Spleen (tissue), 11 donors: ENCODE results near the gene COL1A1. TPM values are rescaled to one million over a fixed set of nuclear protein-coding genes. Genes with fewer than 3 reads are reported as not detected.

Experiments
- DNase-seq: peaks from one replicate; pipeline ENCODE4 v3.0.0-alpha.2; 2020
- H3K27ac ChIP-seq, 8 donors: fragments of 200-600 bp; sonication (generic) in 7 of 8; 1 replicate in 4 of 8; 2 replicates in 4 of 8; pipeline versions ENCODE4 v1.5.0 to v1.8.0; 2016 to 2021; ENCODE audit warnings: inconsistent platforms in 4 of 8, mild to moderate bottlenecking in 4 of 8, moderate library complexity in 1 of 8
- H3K27me3 ChIP-seq, 7 donors: fragments of 200-600 bp; sonication (generic) in 6 of 7; replicated peaks in 1 of 7; 1 replicate in 4 of 7; 2 replicates in 3 of 7; pipeline versions ENCODE4 v1.5.0 to v1.8.0; 2016 to 2021; ENCODE audit warnings: inconsistent platforms in 3 of 7, mild to moderate bottlenecking in 1 of 7
- H3K36me3 ChIP-seq, 6 donors: fragments of 200-600 bp; sonication (generic) in 5 of 6; 1 replicate in 4 of 6; 2 replicates in 2 of 6; pipeline versions ENCODE4 v1.5.0 to v1.8.0; 2016 to 2021; ENCODE audit warnings: inconsistent platforms in 2 of 6
- H3K4me1 ChIP-seq, 6 donors: fragments of 200-600 bp; sonication (generic) in 5 of 6; 1 replicate in 3 of 6; 2 replicates in 3 of 6; pipeline versions ENCODE4 v1.5.0 to v1.8.0; 2016 to 2021; ENCODE audit warnings: inconsistent platforms in 3 of 6
- H3K4me3 ChIP-seq, 8 donors: fragments of 200-600 bp; sonication (generic) in 7 of 8; 1 replicate in 4 of 8; 2 replicates in 4 of 8; pipeline versions ENCODE4 v1.5.0 to v1.8.0; 2016 to 2021; ENCODE audit warnings: inconsistent platforms in 4 of 8, mild to moderate bottlenecking in 4 of 8, moderate library complexity in 2 of 8
- H3K9me3 ChIP-seq, 8 donors: fragments of 200-600 bp; sonication (generic) in 7 of 8; 1 replicate in 4 of 8; 2 replicates in 4 of 8; pipeline versions ENCODE4 v1.5.0 to v1.8.0; 2016 to 2021; ENCODE audit warnings: inconsistent platforms in 4 of 8
- POLR2A ChIP-seq, 3 donors: fragments of 450-650 bp; IDR thresholded peaks; one replicate each; pipeline ENCODE4 v1.5.1; 2017; ENCODE audit warnings: antibody characterized with exemption in 3 of 3, mild to moderate bottlenecking in 1 of 3
- POLR2AphosphoS5 ChIP-seq, 3 donors: sonication (generic); formaldehyde crosslinking; IDR thresholded peaks; one replicate each; pipeline ENCODE4 v1.5.1; 2017; ENCODE audit warnings: antibody characterized with exemption in 3 of 3
- WGBS, 5 donors: extraction: QIAGEN DNeasy Blood & Tissue Kit in 3 of 5; methylation state at CpG; one replicate each; pipeline versions ENCODE4 v1.1.5 to v1.1.7; 2013 to 2018; 5-methylcytosine and 5-hydroxymethylcytosine counted together
- intact Hi-C: fragments of 100-400 bp; cut with DNase I; formaldehyde crosslinking; loops from one replicate; pipeline ENCODE4 v1.15.0; 2023; ENCODE audit warnings: low total_unique reads
- polyA plus RNA-seq, 3 donors: library from polyadenylated mRNA; stranded (reverse); fragments of 200-250 nt; gene quantifications; one replicate each; pipeline ENCODE4 v1.2.1, GENCODE V29; 2013
- total RNA-seq, 7 donors: library from RNA; depleted of rRNA in 3 of 7; stranded (reverse); fragments of >200 nt in 3 of 7; fragmentation: NEBNext Ultra II Directional in 4 of 7; extraction: Animal tissue kit (Norgen Biotek cat#: 25700) in 4 of 7; gene quantifications; one replicate each; pipeline versions ENCODE4 v1.1.0 to v1.2.1, GENCODE V29; 2016 to 2021
- TF ChIP-seq, protein P1 (sequence below), 11 experiments: fragments of 200-600 bp in 7 of 11; fragments of 450-650 bp in 4 of 11; sonication (generic) in 4 of 11; IDR thresholded peaks in 8 of 11; conservative IDR thresholded peaks in 3 of 11; 1 replicate in 7 of 11; 2 replicates in 4 of 11; pipeline versions ENCODE4 v1.4.0 to v1.8.0; 2016 to 2021; ENCODE audit warnings: antibody characterized with exemption in 11 of 11, inconsistent platforms in 4 of 11, mild to moderate bottlenecking in 1 of 11
- donor health status: healthy with polysubstance abuse.
- donor health status: DM: no; HTN: no; CAD: no; lungs with moderate emphysema.
- donor health status: DM: no; HTN: no; CAD: no.
- donor health status: Bipolar disorder and iron deficiency.
- donor health status: healthy.
- donor health status: DM: no; HTN: no; CAD: no.
- donor health status: DM: yes; HTN: yes; CAD: no.

COL1A1 gene
- total and polyA plus RNA-seq, 10 donors, result 7.1 to 458 (median 46.9) TPM

- no peaks in the 10 kb centered on the region for H3K36me3 ChIP-seq
- H3K27me3 ChIP-seq, result peaks cover 0 to 85% (median 4%) of the 10 kb centered on the region in 7 donors
- H3K4me3 ChIP-seq, result no peak overlapping the region
- H3K4me1 ChIP-seq, result peaks cover 0 to 78% (median 15%) of the 10 kb centered on the region in 6 donors
- no peak for TF ChIP-seq POLR2AphosphoS5 (IDR thresholded peaks at IDR 0.05)
- TF ChIP-seq POLR2A (IDR thresholded peaks at IDR 0.05), result no peak
- TF ChIP-seq, protein P1, sequence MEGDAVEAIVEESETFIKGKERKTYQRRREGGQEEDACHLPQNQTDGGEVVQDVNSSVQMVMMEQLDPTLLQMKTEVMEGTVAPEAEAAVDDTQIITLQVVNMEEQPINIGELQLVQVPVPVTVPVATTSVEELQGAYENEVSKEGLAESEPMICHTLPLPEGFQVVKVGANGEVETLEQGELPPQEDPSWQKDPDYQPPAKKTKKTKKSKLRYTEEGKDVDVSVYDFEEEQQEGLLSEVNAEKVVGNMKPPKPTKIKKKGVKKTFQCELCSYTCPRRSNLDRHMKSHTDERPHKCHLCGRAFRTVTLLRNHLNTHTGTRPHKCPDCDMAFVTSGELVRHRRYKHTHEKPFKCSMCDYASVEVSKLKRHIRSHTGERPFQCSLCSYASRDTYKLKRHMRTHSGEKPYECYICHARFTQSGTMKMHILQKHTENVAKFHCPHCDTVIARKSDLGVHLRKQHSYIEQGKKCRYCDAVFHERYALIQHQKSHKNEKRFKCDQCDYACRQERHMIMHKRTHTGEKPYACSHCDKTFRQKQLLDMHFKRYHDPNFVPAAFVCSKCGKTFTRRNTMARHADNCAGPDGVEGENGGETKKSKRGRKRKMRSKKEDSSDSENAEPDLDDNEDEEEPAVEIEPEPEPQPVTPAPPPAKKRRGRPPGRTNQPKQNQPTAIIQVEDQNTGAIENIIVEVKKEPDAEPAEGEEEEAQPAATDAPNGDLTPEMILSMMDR (IDR thresholded peaks at IDR 0.05 in 8 of 11, conservative IDR thresholded peaks at IDR 0.05 in 3 of 11), result no peak
- WGBS, 5 donors, result 81 to 86% (median 82%) methylated on average over 6 of the region's 6 CpGs
- H3K27ac ChIP-seq, result peak overlapping the region in 7 of 8 donors; percentile 29 to 78 (median 49)
- no peak for DNase-seq
- intact Hi-C loops, result no loop called here
- H3K9me3 ChIP-seq, result no peaks in the 10 kb centered on the region
These were observed 7.7 kb upstream of the COL1A1 start for GRCh38 chr17:50209133-50209471.

- Histone ChIP-seq H3K27ac (peak overlapping the region in 7 of 8 donors; percentile 29 to 78 (median 49)), H3K4me1 (peaks cover 0 to 80% (median 15%) of the 10 kb centered on the region in 6 donors), H3K36me3 (no peaks in the 10 kb centered on the region), H3K27me3 (peaks cover 0 to 89% (median 4%) of the 10 kb centered on the region in 7 donors), H3K9me3 (no peaks in the 10 kb centered on the region), H3K4me3 (no peak overlapping the region)
- intact Hi-C loops, result no loop called here
- no peak for TF ChIP-seq POLR2A (IDR thresholded peaks at IDR 0.05)
- TF ChIP-seq, protein P1 (IDR thresholded peaks at IDR 0.05 in 8 of 11, conservative IDR thresholded peaks at IDR 0.05 in 3 of 11), result no peak
- TF ChIP-seq POLR2AphosphoS5 (IDR thresholded peaks at IDR 0.05), result no peak
- no peak for DNase-seq
- WGBS, 5 donors, result 65 to 84% (median 80%) methylated on average over 3 of the region's 3 CpGs
These were observed 7.2 kb upstream of the COL1A1 start for GRCh38 chr17:50208611-50209061.

DNA sequence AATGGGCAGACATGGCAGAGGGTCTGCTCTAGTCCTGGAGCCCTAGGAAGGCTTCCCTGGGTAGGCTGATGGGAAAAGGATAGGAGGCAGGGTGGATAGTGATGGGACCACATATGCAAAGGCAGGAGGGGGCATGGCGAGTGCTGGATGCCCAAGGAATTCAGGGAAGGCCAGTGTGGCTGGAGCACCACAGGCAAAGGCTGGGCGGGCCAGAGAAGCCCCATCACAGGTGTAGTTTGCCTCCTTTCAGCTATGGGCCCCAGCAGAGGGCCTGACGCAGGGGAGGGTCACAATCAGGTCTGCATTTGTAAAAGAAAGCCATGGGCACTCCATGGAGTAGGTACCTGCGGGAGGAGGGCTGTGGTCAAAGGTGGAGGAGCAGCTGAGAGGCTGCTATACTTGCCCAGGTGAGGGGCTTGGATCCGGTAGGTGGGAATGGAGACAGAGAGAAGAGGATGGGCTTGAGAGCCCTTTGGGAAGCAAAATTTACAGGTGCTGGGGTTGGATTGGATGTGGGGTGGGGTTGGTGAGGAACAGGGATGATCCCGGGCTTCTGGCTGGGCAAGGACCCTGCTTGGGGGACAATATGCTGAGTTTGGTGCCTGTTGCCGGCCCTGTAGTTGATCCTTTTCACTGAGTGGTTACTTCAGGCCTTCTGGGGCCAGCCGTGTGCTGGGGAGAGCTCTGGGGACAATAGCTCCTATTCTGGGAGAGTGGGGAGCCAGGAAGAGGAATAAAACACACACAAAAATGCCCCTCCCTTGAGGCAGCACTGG is 6.5 kb upstream of the COL1A1 start:
- H3K27ac ChIP-seq, result peak overlapping the region in 5 of 8 donors; percentile 47 to 78 (median 61)
- WGBS, 5 donors, result 81 to 87% (median 83%) methylated on average over 8 of the region's 8 CpGs
- intact Hi-C loops, result no loop called here
- no peak overlapping the region for H3K4me3 ChIP-seq
- no peak for TF ChIP-seq POLR2AphosphoS5 (IDR thresholded peaks at IDR 0.05)
- no peak for TF ChIP-seq POLR2A (IDR thresholded peaks at IDR 0.05)
- TF ChIP-seq, protein P1 (IDR thresholded peaks at IDR 0.05 in 8 of 11, conservative IDR thresholded peaks at IDR 0.05 in 3 of 11), result no peak
- peaks cover 0 to 96% (median 10%) of the 10 kb centered on the region in 7 donors for H3K27me3 ChIP-seq
- H3K36me3 ChIP-seq, result no peaks in the 10 kb centered on the region
- H3K4me1 ChIP-seq, result peaks cover 0 to 80% (median 11%) of the 10 kb centered on the region in 6 donors
- H3K9me3 ChIP-seq, result no peaks in the 10 kb centered on the region
- DNase-seq, result no peak

DNA sequence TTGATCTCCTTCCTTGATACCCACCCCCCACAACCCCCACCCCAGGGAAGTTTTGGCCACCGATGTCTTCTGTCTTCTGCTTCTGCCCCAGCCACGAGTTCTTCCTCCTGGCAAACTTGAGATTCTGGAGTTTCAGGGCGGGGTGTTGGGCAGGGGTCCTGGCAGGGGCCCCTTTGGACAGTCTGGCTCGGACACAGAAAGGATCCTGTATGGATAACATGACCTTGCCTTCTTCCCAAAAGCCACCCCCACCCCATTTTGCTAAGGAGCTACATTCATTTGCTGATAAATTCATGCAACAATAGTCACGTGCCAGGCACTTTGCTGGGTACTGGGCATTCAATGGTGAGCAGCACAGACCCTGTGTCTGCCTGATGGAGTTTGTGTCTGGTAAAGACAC is 5.9 kb upstream of the COL1A1 start:
- TF ChIP-seq, protein P1 (IDR thresholded peaks at IDR 0.05 in 8 of 11, conservative IDR thresholded peaks at IDR 0.05 in 3 of 11), result no peak
- TF ChIP-seq POLR2AphosphoS5 (IDR thresholded peaks at IDR 0.05) (no peak), POLR2A (IDR thresholded peaks at IDR 0.05) (no peak)
- no peaks in the 10 kb centered on the region for H3K36me3 ChIP-seq
- no peak overlapping the region for H3K4me3 ChIP-seq
- WGBS, 5 donors, result 40 to 70% (median 47%) methylated on average over 5 of the region's 5 CpGs
- intact Hi-C loops, result no loop called here
- peaks cover 0 to 97% (median 10%) of the 10 kb centered on the region in 7 donors for H3K27me3 ChIP-seq
- no peaks in the 10 kb centered on the region for H3K9me3 ChIP-seq
- DNase-seq, result no peak
- H3K27ac ChIP-seq, result peak overlapping the region in 5 of 8 donors; percentile 13 to 78 (median 29)
- peaks cover 0 to 74% (median 8%) of the 10 kb centered on the region in 6 donors for H3K4me1 ChIP-seq
